Neuron (in vitro differentiated cells): ENCODE measurements around the gene ATP6AP1.
"Not testable (repeated sequence)": the region's sequence is repeated elsewhere in the genome, so short reads cannot be mapped to it uniquely, and the experiment has no call there.

Experiments used
- H2AFZ ChIP-seq: one replicate; pipeline ENCODE4 v1.6.1; 2013; ENCODE audit warnings: low read depth, mild to moderate bottlenecking, inconsistent platforms, low read length, moderate library complexity
- H3K27me3 ChIP-seq: one replicate; pipeline ENCODE4 v1.6.1; 2013; ENCODE audit warnings: low read length; ENCODE audit not compliant: insufficient read depth
- H3K36me3 ChIP-seq: one replicate; pipeline ENCODE4 v1.6.1; 2013; ENCODE audit warnings: low read length; ENCODE audit not compliant: insufficient read depth
- H3K4me1 ChIP-seq: one replicate; pipeline ENCODE4 v1.6.1; 2013; ENCODE audit warnings: low read length; ENCODE audit not compliant: insufficient read depth
- H3K4me3 ChIP-seq: 2 replicates; pipeline ENCODE4 v1.5.1; 2013; ENCODE audit warnings: mild to moderate bottlenecking, low read length, moderate library complexity
- H3K9me3 ChIP-seq: one replicate; pipeline ENCODE4 v1.6.1; 2013; ENCODE audit warnings: low read length

Gene ATP6AP1

GRCh38 chrX:154389812-154390747 is 38.4 kb upstream of the ATP6AP1 start:
- not testable (repeated sequence) for H2AFZ ChIP-seq, H3K9me3 ChIP-seq, H3K27me3 ChIP-seq, H3K4me1 ChIP-seq, H3K36me3 ChIP-seq, H3K4me3 ChIP-seq

GRCh38 chrX:154396363-154396762 is 32.1 kb upstream of the ATP6AP1 start:
- H3K9me3 ChIP-seq, H2AFZ ChIP-seq, H3K27me3 ChIP-seq, H3K4me3 ChIP-seq: not testable (repeated sequence)
- H3K36me3 ChIP-seq, result peaks cover 21% of the 10 kb centered on the region
- peaks cover 15% of the 10 kb centered on the region for H3K4me1 ChIP-seq

- H3K36me3 ChIP-seq, result peaks cover 21% of the 10 kb centered on the region
- H2AFZ ChIP-seq, result no peak overlapping the region
- peak overlapping the region; percentile 95 for H3K4me3 ChIP-seq
- no peaks in the 10 kb centered on the region for H3K9me3 ChIP-seq
- peaks cover 15% of the 10 kb centered on the region for H3K4me1 ChIP-seq
- no peaks in the 10 kb centered on the region for H3K27me3 ChIP-seq
Observed at GRCh38 chrX:154396973-154397887, 31.2 kb upstream of the ATP6AP1 start.

GRCh38 chrX:154397888-154398667 is 30.4 kb upstream of the ATP6AP1 start, which contains the start of gene RPL10:
Gene RPL10 (plus strand): TSS chrX:154398377. CDS start chrX:154398520, 143 bp downstream.
- H3K9me3 ChIP-seq, result no peaks in the 10 kb centered on the region
- peak within 1 kb of the TSS; percentile 95 for H3K4me3 ChIP-seq
- no peaks in the 10 kb centered on the region for H3K27me3 ChIP-seq
- peaks cover 15% of the 10 kb centered on the region for H3K4me1 ChIP-seq
- peaks cover 21% of the 10 kb centered on the region for H3K36me3 ChIP-seq
- H2AFZ ChIP-seq, result no peak within 1 kb of the TSS

- Histone ChIP-seq H3K4me1 (peaks cover 15% of the 10 kb centered on the region), H3K36me3 (peaks cover 21% of the 10 kb centered on the region), H3K9me3 (no peaks in the 10 kb centered on the region), H3K27me3 (no peaks in the 10 kb centered on the region), H3K4me3 (peak overlapping the region; percentile 95), H2AFZ (no peak overlapping the region)
Observed at GRCh38 chrX:154398668-154399526, 29.6 kb upstream of the ATP6AP1 start.

GRCh38 chrX:154399527-154400368 is 28.7 kb upstream of the ATP6AP1 start:
- no peaks in the 10 kb centered on the region for H3K9me3 ChIP-seq
- H3K4me3 ChIP-seq, result peak overlapping the region; percentile 95
- peaks cover 21% of the 10 kb centered on the region for H3K36me3 ChIP-seq

GRCh38 chrX:154400369-154400817 is 28.1 kb upstream of the ATP6AP1 start:
- not testable (repeated sequence) for H3K9me3 ChIP-seq, H3K27me3 ChIP-seq, H3K4me3 ChIP-seq, H2AFZ ChIP-seq
- Histone ChIP-seq H3K4me1 (peaks cover 15% of the 10 kb centered on the region), H3K36me3 (peaks cover 21% of the 10 kb centered on the region)

More at GRCh38 chrX:154399527-154400368, 28.7 kb upstream of the ATP6AP1 start:
- Histone ChIP-seq H2AFZ (no peak overlapping the region), H3K27me3 (no peaks in the 10 kb centered on the region), H3K4me1 (peaks cover 15% of the 10 kb centered on the region)

GRCh38 chrX:154401045-154401799 is 27.3 kb upstream of the ATP6AP1 start:
- peaks cover 15% of the 10 kb centered on the region for H3K4me1 ChIP-seq
- peaks cover 21% of the 10 kb centered on the region for H3K36me3 ChIP-seq
- H3K4me3 ChIP-seq, result no peak overlapping the region
- no peaks in the 10 kb centered on the region for H3K9me3 ChIP-seq
- no peak overlapping the region for H2AFZ ChIP-seq
- H3K27me3 ChIP-seq, result no peaks in the 10 kb centered on the region

- no peak overlapping the region for H2AFZ ChIP-seq
- peaks cover 21% of the 10 kb centered on the region for H3K36me3 ChIP-seq
- no peaks in the 10 kb centered on the region for H3K9me3 ChIP-seq
- H3K27me3 ChIP-seq, result no peaks in the 10 kb centered on the region
- no peak overlapping the region for H3K4me3 ChIP-seq
- peaks cover 15% of the 10 kb centered on the region for H3K4me1 ChIP-seq
Observed at GRCh38 chrX:154401918-154402621, 26.4 kb upstream of the ATP6AP1 start.

GRCh38 chrX:154402622-154403127 is 25.8 kb upstream of the ATP6AP1 start:
- H3K4me1 ChIP-seq, result peaks cover 13% of the 10 kb centered on the region
- no peaks in the 10 kb centered on the region for H3K27me3 ChIP-seq
- no peak overlapping the region for H2AFZ ChIP-seq
- peaks cover 21% of the 10 kb centered on the region for H3K36me3 ChIP-seq
- H3K4me3 ChIP-seq, result no peak overlapping the region
- H3K9me3 ChIP-seq, result no peaks in the 10 kb centered on the region
